ENCODE measurements around the gene ELFN1. TPM values are rescaled to one million over a fixed set of nuclear protein-coding genes. Genes with fewer than 3 reads are reported as not detected.
"Not testable (repeated sequence)": the region's sequence is repeated elsewhere in the genome, so short reads cannot be mapped to it uniquely, and the experiment has no call there.

ELFN1 gene
- total RNA-seq, 1 donor from 2014 or later, result 2.2 TPM

DNA sequence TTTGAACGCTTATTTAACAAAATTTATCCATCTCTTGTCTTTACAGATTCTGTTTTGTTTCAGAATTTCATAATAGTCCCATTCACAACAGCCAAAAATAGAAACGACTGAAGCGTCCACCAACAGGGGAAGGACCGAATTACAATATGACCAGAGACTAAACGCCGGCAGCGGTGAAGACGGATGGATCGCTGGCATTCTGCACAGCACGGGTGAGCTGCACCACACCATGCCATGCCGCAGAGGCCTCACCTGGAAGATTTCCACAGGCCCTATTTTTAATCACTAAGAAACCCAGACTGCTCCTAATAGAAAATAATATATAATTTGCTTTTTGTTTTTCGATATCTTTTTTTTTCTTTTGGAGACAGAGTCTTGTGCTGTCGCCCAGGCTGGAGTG is 91.0 kb downstream of the ELFN1 start:
- DNase-seq (ENCODE audit: extremely low spot score in 2 of 2), result no peak
- H3K4me3 ChIP-seq, result no peak overlapping the region
- peaks cover 6% of the 10 kb centered on the region for H3K9me3 ChIP-seq
- no peaks in the 10 kb centered on the region for H3K36me3 ChIP-seq
- no peak overlapping the region for H3K27ac ChIP-seq
- intact Hi-C loops (cut with DNase I), result no loop called here
- no peak for TF ChIP-seq POLR2A (IDR thresholded peaks at IDR 0.05)
- TF ChIP-seq CTCF (IDR thresholded peaks at IDR 0.05), result no peak
- no peak for TF ChIP-seq POLR2AphosphoS5 (IDR thresholded peaks at IDR 0.05; ENCODE audit: insufficient read depth in 1 of 2, low read depth in 1 of 2)
- no peaks in the 10 kb centered on the region for H3K27me3 ChIP-seq
- H3K4me1 ChIP-seq, result no peaks in the 10 kb centered on the region

GRCh38 chr7:1761774-1762173 is 91.7 kb downstream of the ELFN1 start:
- Histone ChIP-seq H3K27me3 (no peaks in the 10 kb centered on the region), H3K4me1 (no peaks in the 10 kb centered on the region), H3K9me3 (peaks cover 6% of the 10 kb centered on the region), H3K4me3 (no peak overlapping the region), H3K27ac (no peak overlapping the region), H3K36me3 (no peaks in the 10 kb centered on the region)
- intact Hi-C loops (cut with DNase I), result no loop called here
- no peak for DNase-seq (ENCODE audit: extremely low spot score in 2 of 2)
- TF ChIP-seq POLR2A (IDR thresholded peaks at IDR 0.05) (no peak), CTCF (IDR thresholded peaks at IDR 0.05) (no peak), POLR2AphosphoS5 (IDR thresholded peaks at IDR 0.05; ENCODE audit: insufficient read depth in 1 of 2, low read depth in 1 of 2) (no peak)

GRCh38 chr7:1762238-1762945 is 92.3 kb downstream of the ELFN1 start:
- intact Hi-C loops (cut with DNase I), result no loop called here
- H3K4me1 ChIP-seq, result no peaks in the 10 kb centered on the region
- no peak overlapping the region for H3K4me3 ChIP-seq
- H3K27me3 ChIP-seq, result no peaks in the 10 kb centered on the region
- no peaks in the 10 kb centered on the region for H3K36me3 ChIP-seq
- TF ChIP-seq POLR2A (IDR thresholded peaks at IDR 0.05) (no peak), POLR2AphosphoS5 (IDR thresholded peaks at IDR 0.05; ENCODE audit: insufficient read depth in 1 of 2, low read depth in 1 of 2) (no peak), CTCF (IDR thresholded peaks at IDR 0.05) (no peak)
- H3K27ac ChIP-seq, result no peak overlapping the region
- DNase-seq (ENCODE audit: extremely low spot score in 2 of 2), result no peak
- peaks cover 6% of the 10 kb centered on the region for H3K9me3 ChIP-seq

- no peaks in the 10 kb centered on the region for H3K36me3 ChIP-seq
- intact Hi-C loops (cut with DNase I), result no loop called here
- no peak overlapping the region for H3K27ac ChIP-seq
Measured at GRCh38 chr7:1763033-1763432, 93.0 kb downstream of the ELFN1 start.

DNA sequence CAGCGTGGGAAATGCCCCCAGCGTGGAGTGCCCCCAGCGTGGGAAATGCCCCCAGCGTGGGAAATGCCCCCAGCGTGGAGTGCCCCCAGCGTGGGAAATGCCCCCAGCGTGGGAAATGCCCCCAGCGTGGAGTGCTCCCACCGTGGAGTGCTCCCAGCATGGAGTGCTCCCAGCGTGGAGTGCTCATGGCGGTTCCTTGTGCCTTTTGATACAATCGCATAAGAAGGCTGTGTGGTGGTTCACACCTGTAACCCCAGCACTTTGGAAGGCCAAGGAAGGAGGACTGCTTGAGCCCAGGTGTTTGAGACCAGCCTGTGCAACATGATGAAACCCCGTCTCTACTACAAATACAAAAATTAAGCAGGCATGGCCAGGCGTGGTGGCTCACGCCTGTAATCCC is 93.8 kb downstream of the ELFN1 start:
- H3K36me3 ChIP-seq; H3K4me1 ChIP-seq; H3K4me3 ChIP-seq; intact Hi-C loops (cut with DNase I); H3K27me3 ChIP-seq; H3K9me3 ChIP-seq; H3K27ac ChIP-seq: not testable (repeated sequence)
- peak in 1 of 2 donors; percentile 22 for DNase-seq (ENCODE audit: extremely low spot score in 2 of 2)

More at GRCh38 chr7:1763033-1763432, 93.0 kb downstream of the ELFN1 start:
- no peak for TF ChIP-seq POLR2A (IDR thresholded peaks at IDR 0.05)
- no peak for TF ChIP-seq CTCF (IDR thresholded peaks at IDR 0.05)
- no peak for TF ChIP-seq POLR2AphosphoS5 (IDR thresholded peaks at IDR 0.05; ENCODE audit: insufficient read depth in 1 of 2, low read depth in 1 of 2)
- H3K4me1 ChIP-seq, result no peaks in the 10 kb centered on the region
- peaks cover 6% of the 10 kb centered on the region for H3K9me3 ChIP-seq
- H3K27me3 ChIP-seq, result no peaks in the 10 kb centered on the region
- no peak for DNase-seq (ENCODE audit: extremely low spot score in 2 of 2)
- no peak overlapping the region for H3K4me3 ChIP-seq
